ENCODE data around the gene STIM1.
A peak's percentile ranks its signal among the peaks of the same experiment; 100 is the strongest.

- TF ChIP-seq CTCF (IDR thresholded peaks at IDR 0.05) (peak in 1 of 3 experiments; percentile 8), POLR2A (IDR thresholded peaks at IDR 0.05; ENCODE audit: low read depth) (no peak), EP300 (IDR thresholded peaks at IDR 0.05) (no peak)
These were observed 103.8 kb downstream of the STIM1 start for GRCh38 chr11:3959015-3959902.

Measured in esophagus muscularis mucosa (tissue), 4 donors.